IPS DF 6.9 (cell line): ENCODE data around the gene DYNC1H1.

ENCODE experiments used
- DNase-seq: peaks from one replicate; pipeline ENCODE4 v3.0.0-alpha.2; 2013; ENCODE audit warnings: low read depth, low spot score
- H3K27ac ChIP-seq: one replicate; pipeline ENCODE4 v1.5.1; 2013; ENCODE audit warnings: low read length, control low read depth
- H3K27me3 ChIP-seq: 2 replicates; pipeline ENCODE4 v1.6.1; 2013; ENCODE audit warnings: mild to moderate bottlenecking, low read length; ENCODE audit not compliant: control insufficient read depth, insufficient read depth
- H3K36me3 ChIP-seq: 2 replicates; pipeline ENCODE4 v1.6.1; 2013; ENCODE audit warnings: low read length; ENCODE audit not compliant: control insufficient read depth, insufficient read depth
- H3K4me1 ChIP-seq: 2 replicates; pipeline ENCODE4 v1.6.1; 2013; ENCODE audit warnings: low read length; ENCODE audit not compliant: control insufficient read depth, insufficient read depth
- H3K4me3 ChIP-seq: 2 replicates; pipeline ENCODE4 v1.5.1; 2013; ENCODE audit warnings: mild to moderate bottlenecking, low read length
- H3K9me3 ChIP-seq: 2 replicates; pipeline ENCODE4 v1.6.1; 2013; ENCODE audit warnings: low read length, inconsistent platforms; ENCODE audit not compliant: control insufficient read depth, insufficient read depth
- WGBS: extraction: QIAGEN DNeasy Blood & Tissue Kit; methylation state at CpG from one replicate; pipeline ENCODE4 v1.1.7; 2013; ENCODE audit warnings: mixed read lengths, missing lambda C conversion rate; ENCODE audit not compliant: insufficient read length, insufficient coverage; 5-methylcytosine and 5-hydroxymethylcytosine counted together

Gene DYNC1H1

DNA sequence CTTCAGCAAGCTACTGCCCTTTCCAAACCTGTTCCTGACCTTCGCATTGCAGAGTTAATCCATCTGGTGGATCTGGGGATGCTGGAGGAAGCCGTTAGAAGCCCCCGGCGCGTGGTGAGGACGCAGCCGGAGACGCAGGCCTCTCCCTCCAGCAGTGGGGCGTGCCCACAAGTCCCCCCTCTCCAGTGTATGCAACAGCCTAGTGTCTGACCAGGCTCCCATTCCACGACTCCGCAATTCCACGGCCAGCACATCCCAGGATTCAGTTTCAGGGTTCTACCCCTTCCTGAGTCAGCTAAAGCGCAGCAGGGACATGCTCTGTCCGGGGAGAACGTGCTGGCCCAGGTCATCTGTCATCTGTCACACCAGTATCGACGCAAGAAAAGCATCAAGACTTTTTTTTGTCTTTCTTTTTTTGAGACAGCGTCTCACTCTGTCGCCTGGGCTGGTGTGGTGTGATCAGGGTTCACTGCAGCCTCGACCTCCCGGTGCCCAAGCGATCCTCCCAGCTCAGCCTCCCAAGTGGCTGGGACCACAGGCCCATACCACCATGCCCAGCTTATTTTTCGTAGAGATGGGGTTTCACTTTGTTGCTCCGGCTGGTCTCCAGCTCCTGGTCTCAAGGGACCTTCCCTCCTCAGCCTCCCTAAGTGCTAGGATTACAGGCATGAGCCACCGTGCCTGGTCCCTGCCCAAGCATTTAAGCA, 8.0 kb upstream of the DYNC1H1 start:
- Histone ChIP-seq H3K27me3 (no peaks in the 10 kb centered on the region), H3K4me1 (no peaks in the 10 kb centered on the region), H3K4me3 (no peak overlapping the region), H3K27ac (no peak overlapping the region), H3K9me3 (no peaks in the 10 kb centered on the region), H3K36me3 (no peaks in the 10 kb centered on the region)
- no peak for DNase-seq
- no CpG with 5 or more reads among the region's 25 CpGs for WGBS

DNA sequence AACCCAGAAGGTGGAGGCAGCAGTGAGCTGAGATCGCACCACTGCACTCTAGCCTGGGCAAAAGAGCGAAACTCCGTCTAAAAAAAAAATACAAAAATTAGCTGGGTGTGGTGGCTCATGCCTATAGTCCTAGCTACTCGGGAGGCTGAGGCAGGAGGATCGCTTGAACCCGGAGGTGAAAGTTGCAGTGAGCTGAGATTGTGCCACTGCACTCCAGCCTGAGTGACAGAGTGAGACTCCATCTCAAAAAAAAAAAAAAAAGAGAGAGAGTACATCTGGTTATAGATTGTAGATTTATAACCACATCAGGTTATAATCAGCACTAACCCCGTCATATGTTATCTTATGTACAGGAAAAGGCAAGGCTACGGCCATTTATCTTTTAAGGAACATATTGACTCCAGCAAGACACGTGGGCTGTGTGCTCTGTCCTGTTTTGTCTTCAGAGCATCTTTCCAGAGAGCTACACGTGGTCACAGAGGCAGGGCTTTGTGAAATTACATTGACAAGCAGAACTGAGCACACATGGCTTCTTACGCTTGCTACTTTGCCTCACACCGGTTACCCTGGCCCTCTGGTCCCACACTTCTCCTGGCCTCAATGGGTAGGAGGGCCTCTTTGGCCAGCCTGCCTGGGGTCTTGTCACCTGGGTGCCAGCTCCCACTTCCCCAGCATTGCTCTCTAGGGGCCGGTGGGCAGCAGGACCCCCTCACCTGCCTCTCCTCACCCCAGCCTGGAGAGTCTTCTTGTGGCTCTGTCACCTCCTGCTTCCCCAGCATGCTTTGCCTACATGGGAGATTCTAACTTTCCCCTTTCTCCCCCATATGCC, 6.8 kb upstream of the DYNC1H1 start:
- DNase-seq: no peak
- H3K36me3 ChIP-seq: no peaks in the 10 kb centered on the region
- no peaks in the 10 kb centered on the region for H3K4me1 ChIP-seq
- H3K27me3 ChIP-seq: peaks cover 3% of the 10 kb centered on the region; the same call in 1 of the 2 replicates
- no peak overlapping the region for H3K4me3 ChIP-seq
- no peaks in the 10 kb centered on the region for H3K9me3 ChIP-seq
- no peak overlapping the region for H3K27ac ChIP-seq
- no CpG with 5 or more reads among the region's 13 CpGs for WGBS

- Histone ChIP-seq H3K27me3 (peaks cover 3% of the 10 kb centered on the region; the same call in 1 of the 2 replicates), H3K36me3 (no peaks in the 10 kb centered on the region), H3K9me3 (no peaks in the 10 kb centered on the region), H3K4me1 (no peaks in the 10 kb centered on the region), H3K27ac (no peak overlapping the region), H3K4me3 (no peak overlapping the region)
- no CpG with 5 or more reads among the region's 11 CpGs for WGBS
- no peak for DNase-seq
Observed at GRCh38 chr14:101958418-101959180, 5.8 kb upstream of the DYNC1H1 start.

GRCh38 chr14:101959277-101959676, 5.1 kb upstream of the DYNC1H1 start:
- Histone ChIP-seq H3K27ac (no peak overlapping the region), H3K4me1 (no peaks in the 10 kb centered on the region), H3K36me3 (no peaks in the 10 kb centered on the region), H3K4me3 (no peak overlapping the region), H3K27me3 (peaks cover 3% of the 10 kb centered on the region; the same call in 1 of the 2 replicates), H3K9me3 (no peaks in the 10 kb centered on the region)
- DNase-seq: no peak
- WGBS: no CpG with 5 or more reads among the region's 2 CpGs

DNA sequence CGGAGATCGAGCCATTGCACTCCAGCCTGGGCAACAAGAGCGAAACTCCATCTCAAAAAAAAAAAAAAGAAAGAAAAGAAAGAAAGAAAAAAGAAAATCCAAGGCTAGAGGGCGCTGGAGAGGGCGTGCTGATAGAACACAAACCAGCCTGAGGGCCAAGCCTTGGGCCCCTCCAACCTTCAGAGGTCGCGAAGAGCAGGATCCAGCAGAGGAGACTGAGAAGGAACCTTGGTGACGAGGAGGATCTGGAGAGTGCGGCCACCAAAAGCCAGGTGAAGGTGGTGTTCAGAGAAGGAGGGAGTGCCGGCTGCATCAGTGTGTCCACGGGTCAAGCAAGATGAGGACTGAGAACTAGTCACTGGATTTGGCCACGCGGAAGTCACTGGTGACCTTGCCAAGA, 4.1 kb upstream of the DYNC1H1 start:
- DNase-seq: no peak
- WGBS: no CpG with 5 or more reads among the region's 13 CpGs
- H3K27me3 ChIP-seq: peaks cover 3% of the 10 kb centered on the region; the same call in 1 of the 2 replicates
- no peak overlapping the region for H3K27ac ChIP-seq
- no peaks in the 10 kb centered on the region for H3K9me3 ChIP-seq
- H3K36me3 ChIP-seq: no peaks in the 10 kb centered on the region
- H3K4me1 ChIP-seq: no peaks in the 10 kb centered on the region
- H3K4me3 ChIP-seq: no peak overlapping the region

DNA sequence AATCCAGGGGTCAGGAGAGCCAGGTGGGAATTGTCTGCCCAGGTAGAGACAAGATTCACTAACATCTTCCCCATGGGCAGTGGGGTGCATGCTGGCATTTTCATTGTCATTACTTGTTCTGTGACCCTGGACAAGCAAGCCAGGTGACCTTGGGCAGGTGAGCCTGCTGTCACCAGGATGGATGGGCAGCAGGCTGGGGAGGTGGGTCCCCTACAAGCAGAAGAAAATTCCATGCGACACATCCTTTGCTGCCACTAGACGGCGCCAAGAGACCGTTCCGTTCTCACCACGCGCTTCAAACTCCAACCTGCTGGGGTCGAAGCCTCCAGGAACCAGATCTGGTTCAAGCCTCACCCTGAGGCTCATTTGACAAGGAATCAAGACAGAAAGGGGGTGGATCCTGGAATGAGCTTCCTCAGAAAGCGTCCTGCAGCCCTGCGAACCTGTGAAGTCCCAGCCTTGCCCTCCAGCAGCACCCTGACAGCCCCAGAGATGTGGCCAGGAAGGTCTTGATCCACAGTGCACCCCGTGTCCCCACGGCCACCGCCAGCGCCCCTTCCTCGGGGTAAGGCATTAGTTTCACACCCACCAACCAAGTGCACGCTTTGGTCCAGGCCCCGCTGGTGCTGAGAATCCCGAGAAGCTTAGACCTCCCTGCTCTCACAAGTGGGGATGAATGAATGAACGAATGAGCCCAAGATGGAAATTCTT, 3.2 kb upstream of the DYNC1H1 start:
- H3K36me3 ChIP-seq: no peaks in the 10 kb centered on the region
- no CpG with 5 or more reads among the region's 19 CpGs for WGBS
- no peak overlapping the region for H3K27ac ChIP-seq
- peak; percentile 87 for DNase-seq
- peaks cover 3% of the 10 kb centered on the region; the same call in 1 of the 2 replicates for H3K27me3 ChIP-seq
- no peaks in the 10 kb centered on the region for H3K4me1 ChIP-seq
- H3K9me3 ChIP-seq: no peaks in the 10 kb centered on the region
- no peak overlapping the region for H3K4me3 ChIP-seq

DNA sequence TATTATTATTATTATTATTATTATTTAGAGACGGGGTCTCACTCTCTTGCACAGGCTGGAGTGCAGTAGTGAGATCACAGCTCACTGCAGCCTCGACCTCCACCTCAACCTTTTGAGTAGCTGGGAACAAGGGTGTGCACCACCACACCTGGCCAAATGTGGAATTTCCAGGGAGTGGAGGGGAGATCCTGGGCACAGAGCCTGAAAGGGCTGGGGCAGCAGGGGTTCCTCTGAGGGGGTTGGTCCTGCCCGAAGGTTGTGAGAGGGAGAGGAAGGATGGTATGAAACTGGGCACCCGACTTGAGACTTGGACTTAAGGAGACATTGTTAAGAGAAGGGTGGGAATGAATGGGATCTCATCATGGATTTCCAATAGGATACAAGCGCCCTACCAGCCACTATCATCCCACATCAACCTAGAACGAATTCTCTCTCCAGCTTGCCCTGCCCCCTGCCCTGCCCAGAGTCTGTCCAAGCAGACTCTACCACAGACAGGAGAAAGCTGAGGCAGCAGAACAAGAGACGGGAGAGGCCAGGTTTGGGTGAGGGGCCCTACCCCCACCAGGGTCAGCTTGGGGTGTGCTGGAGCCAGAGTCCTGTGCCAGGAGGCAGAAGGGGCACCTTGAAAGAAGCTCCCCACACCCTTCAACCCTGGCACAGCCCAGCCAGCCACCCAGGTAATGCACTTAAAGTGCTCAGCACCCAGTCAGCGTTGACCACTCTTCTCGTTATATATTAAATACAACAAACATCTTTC, 2.4 kb upstream of the DYNC1H1 start:
- H3K36me3 ChIP-seq: no peaks in the 10 kb centered on the region
- no peaks in the 10 kb centered on the region for H3K9me3 ChIP-seq
- peaks cover 3% of the 10 kb centered on the region; the same call in 1 of the 2 replicates for H3K27me3 ChIP-seq
- no peaks in the 10 kb centered on the region for H3K4me1 ChIP-seq
- no peak overlapping the region for H3K27ac ChIP-seq
- WGBS: no CpG with 5 or more reads among the region's 9 CpGs
- no peak for DNase-seq
- H3K4me3 ChIP-seq: no peak overlapping the region

GRCh38 chr14:101962503-101962874, 1.9 kb upstream of the DYNC1H1 start:
- Histone ChIP-seq H3K4me1 (no peaks in the 10 kb centered on the region), H3K27ac (no peak overlapping the region), H3K36me3 (no peaks in the 10 kb centered on the region), H3K4me3 (no peak overlapping the region), H3K27me3 (peaks cover 3% of the 10 kb centered on the region; the same call in 1 of the 2 replicates), H3K9me3 (no peaks in the 10 kb centered on the region)
- no peak for DNase-seq
- WGBS: no CpG with 5 or more reads among the region's 5 CpGs

DNA sequence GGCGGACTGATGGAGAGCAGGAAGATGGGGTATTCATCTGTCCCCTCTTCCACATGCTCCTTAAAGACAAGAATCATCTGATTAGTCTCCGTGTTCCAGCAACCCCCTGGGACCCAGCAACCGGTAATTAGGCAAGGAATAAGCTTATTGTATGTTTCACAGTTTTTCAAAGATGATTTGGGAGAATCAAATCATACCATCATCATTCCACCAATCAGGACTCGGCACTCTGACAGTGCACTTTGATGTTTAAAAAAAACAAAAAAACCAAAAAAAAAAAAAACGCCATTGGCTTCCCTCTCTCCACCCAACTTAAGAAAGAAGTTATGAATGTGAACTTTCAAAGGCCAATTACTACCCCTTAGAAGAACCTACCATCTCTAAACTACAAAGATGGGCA, 1.3 kb upstream of the DYNC1H1 start:
- H3K9me3 ChIP-seq: no peaks in the 10 kb centered on the region
- no peak for DNase-seq
- no peaks in the 10 kb centered on the region for H3K36me3 ChIP-seq
- H3K4me3 ChIP-seq: no peak overlapping the region
- H3K27me3 ChIP-seq: peaks cover 3% of the 10 kb centered on the region; the same call in 1 of the 2 replicates
- H3K4me1 ChIP-seq: no peaks in the 10 kb centered on the region
- H3K27ac ChIP-seq: no peak overlapping the region
- no CpG with 5 or more reads among the region's 5 CpGs for WGBS
